Lower leg skin (tissue), 3 donors: ENCODE results near the gene GSG1L.

Experiments used
- POLR2A ChIP-seq, 2 donors: fragments of 450-650 bp; IDR thresholded peaks; one replicate each; pipeline ENCODE4 v1.6.1; 2016 to 2017; ENCODE audit warnings: antibody characterized with exemption in 2 of 2, mild to moderate bottlenecking in 1 of 2, moderate library complexity in 1 of 2
- TF ChIP-seq, protein P1 (sequence below), 3 donors: fragments of 450-650 bp; IDR thresholded peaks; one replicate each; pipeline ENCODE4 v1.5.1; 2016; ENCODE audit warnings: antibody characterized with exemption in 3 of 3, mild to moderate bottlenecking in 3 of 3, moderate library complexity in 2 of 3

GRCh38 chr16:27781195-27781524 is 282.4 kb downstream of the GSG1L start:
- TF ChIP-seq, protein P1, sequence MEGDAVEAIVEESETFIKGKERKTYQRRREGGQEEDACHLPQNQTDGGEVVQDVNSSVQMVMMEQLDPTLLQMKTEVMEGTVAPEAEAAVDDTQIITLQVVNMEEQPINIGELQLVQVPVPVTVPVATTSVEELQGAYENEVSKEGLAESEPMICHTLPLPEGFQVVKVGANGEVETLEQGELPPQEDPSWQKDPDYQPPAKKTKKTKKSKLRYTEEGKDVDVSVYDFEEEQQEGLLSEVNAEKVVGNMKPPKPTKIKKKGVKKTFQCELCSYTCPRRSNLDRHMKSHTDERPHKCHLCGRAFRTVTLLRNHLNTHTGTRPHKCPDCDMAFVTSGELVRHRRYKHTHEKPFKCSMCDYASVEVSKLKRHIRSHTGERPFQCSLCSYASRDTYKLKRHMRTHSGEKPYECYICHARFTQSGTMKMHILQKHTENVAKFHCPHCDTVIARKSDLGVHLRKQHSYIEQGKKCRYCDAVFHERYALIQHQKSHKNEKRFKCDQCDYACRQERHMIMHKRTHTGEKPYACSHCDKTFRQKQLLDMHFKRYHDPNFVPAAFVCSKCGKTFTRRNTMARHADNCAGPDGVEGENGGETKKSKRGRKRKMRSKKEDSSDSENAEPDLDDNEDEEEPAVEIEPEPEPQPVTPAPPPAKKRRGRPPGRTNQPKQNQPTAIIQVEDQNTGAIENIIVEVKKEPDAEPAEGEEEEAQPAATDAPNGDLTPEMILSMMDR (IDR thresholded peaks at IDR 0.05) = no peak
- no peak for TF ChIP-seq POLR2A (IDR thresholded peaks at IDR 0.05)
